ENCODE data around the gene MCRS1.

- TF ChIP-seq POLR2A (IDR thresholded peaks at IDR 0.05; ENCODE audit: low read depth, low read length) (no peak), POLR2AphosphoS5 (IDR thresholded peaks at IDR 0.05; ENCODE audit: low read depth, low read length) (no peak), TAF1 (IDR thresholded peaks at IDR 0.05; ENCODE audit: borderline replicate concordance, low read depth, low read length) (no peak)
Measured at GRCh38 chr12:49564686-49565405, 3.1 kb downstream of the MCRS1 start.

Measured in GM12892 (cell line).